Measurements from ENCODE around the gene LRRC52. TPM values are rescaled to one million over a fixed set of nuclear protein-coding genes. Genes with fewer than 3 reads are reported as not detected.

LRRC52 gene
- total RNA-seq, 1 donor from 2014 or later = not detected

DNA sequence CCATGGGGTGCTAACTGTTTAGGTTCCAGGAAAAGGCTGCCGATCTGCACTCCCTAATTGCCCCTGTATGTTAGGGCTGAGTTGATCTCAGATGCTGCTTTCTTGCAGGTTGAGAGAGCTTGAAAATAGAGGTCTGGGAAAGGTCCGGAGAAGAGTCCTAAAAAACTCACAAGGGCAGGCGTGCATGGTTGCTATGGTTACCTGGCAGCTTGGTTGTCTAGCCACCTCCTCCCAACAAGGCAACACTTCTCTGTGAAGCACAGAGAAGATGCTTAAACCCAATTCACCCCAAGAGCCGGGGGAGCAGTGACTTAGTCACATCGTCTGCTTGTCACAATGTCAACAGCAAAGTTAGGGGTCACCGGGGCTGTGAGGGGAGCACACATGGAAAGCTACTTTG is 31.0 kb upstream of the LRRC52 start:
- H3K9me3 ChIP-seq = no peaks in the 10 kb centered on the region
- no peak overlapping the region for H3K4me3 ChIP-seq
- no peaks in the 10 kb centered on the region for H3K36me3 ChIP-seq
- TF ChIP-seq, protein P1, sequence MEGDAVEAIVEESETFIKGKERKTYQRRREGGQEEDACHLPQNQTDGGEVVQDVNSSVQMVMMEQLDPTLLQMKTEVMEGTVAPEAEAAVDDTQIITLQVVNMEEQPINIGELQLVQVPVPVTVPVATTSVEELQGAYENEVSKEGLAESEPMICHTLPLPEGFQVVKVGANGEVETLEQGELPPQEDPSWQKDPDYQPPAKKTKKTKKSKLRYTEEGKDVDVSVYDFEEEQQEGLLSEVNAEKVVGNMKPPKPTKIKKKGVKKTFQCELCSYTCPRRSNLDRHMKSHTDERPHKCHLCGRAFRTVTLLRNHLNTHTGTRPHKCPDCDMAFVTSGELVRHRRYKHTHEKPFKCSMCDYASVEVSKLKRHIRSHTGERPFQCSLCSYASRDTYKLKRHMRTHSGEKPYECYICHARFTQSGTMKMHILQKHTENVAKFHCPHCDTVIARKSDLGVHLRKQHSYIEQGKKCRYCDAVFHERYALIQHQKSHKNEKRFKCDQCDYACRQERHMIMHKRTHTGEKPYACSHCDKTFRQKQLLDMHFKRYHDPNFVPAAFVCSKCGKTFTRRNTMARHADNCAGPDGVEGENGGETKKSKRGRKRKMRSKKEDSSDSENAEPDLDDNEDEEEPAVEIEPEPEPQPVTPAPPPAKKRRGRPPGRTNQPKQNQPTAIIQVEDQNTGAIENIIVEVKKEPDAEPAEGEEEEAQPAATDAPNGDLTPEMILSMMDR (IDR thresholded peaks at IDR 0.05) = no peak
- no peak for TF ChIP-seq POLR2A (IDR thresholded peaks at IDR 0.05)
- no peak for TF ChIP-seq POLR2AphosphoS5 (IDR thresholded peaks at IDR 0.05; ENCODE audit: insufficient read depth in 1 of 2, low read depth in 1 of 2)
- DNase-seq (ENCODE audit: extremely low spot score in 2 of 2) = no peak
- no peaks in the 10 kb centered on the region for H3K4me1 ChIP-seq
- no peaks in the 10 kb centered on the region for H3K27me3 ChIP-seq
- no peak overlapping the region for H3K27ac ChIP-seq
- intact Hi-C loops (cut with DNase I) = no loop called here

- intact Hi-C loops (cut with DNase I) = no loop called here
- no peak for DNase-seq (ENCODE audit: extremely low spot score in 2 of 2)
- TF ChIP-seq POLR2A (IDR thresholded peaks at IDR 0.05) (no peak), POLR2AphosphoS5 (IDR thresholded peaks at IDR 0.05; ENCODE audit: insufficient read depth in 1 of 2, low read depth in 1 of 2) (no peak)
- TF ChIP-seq, protein P1 (IDR thresholded peaks at IDR 0.05) = no peak
- no peaks in the 10 kb centered on the region for H3K36me3 ChIP-seq
- H3K27me3 ChIP-seq = no peaks in the 10 kb centered on the region
- no peak overlapping the region for H3K27ac ChIP-seq
- H3K4me3 ChIP-seq = no peak overlapping the region
- no peaks in the 10 kb centered on the region for H3K4me1 ChIP-seq
- no peaks in the 10 kb centered on the region for H3K9me3 ChIP-seq
These were observed 27.3 kb upstream of the LRRC52 start for GRCh38 chr1:165516469-165516868.

GRCh38 chr1:165520646-165521045 is 23.2 kb upstream of the LRRC52 start:
- intact Hi-C loops (cut with DNase I) = no loop called here
- no peak for TF ChIP-seq POLR2A (IDR thresholded peaks at IDR 0.05)
- no peak for TF ChIP-seq POLR2AphosphoS5 (IDR thresholded peaks at IDR 0.05; ENCODE audit: insufficient read depth in 1 of 2, low read depth in 1 of 2)
- TF ChIP-seq, protein P1 (IDR thresholded peaks at IDR 0.05) = no peak
- no peaks in the 10 kb centered on the region for H3K27me3 ChIP-seq
- H3K36me3 ChIP-seq = no peaks in the 10 kb centered on the region
- no peak overlapping the region for H3K27ac ChIP-seq
- no peak overlapping the region for H3K4me3 ChIP-seq
- no peak for DNase-seq (ENCODE audit: extremely low spot score in 2 of 2)
- H3K4me1 ChIP-seq = no peaks in the 10 kb centered on the region
- H3K9me3 ChIP-seq = no peaks in the 10 kb centered on the region

- DNase-seq (ENCODE audit: extremely low spot score in 2 of 2) = no peak
- no peaks in the 10 kb centered on the region for H3K36me3 ChIP-seq
- intact Hi-C loops (cut with DNase I) = no loop called here
- no peaks in the 10 kb centered on the region for H3K4me1 ChIP-seq
- H3K9me3 ChIP-seq = no peaks in the 10 kb centered on the region
- TF ChIP-seq, protein P1 (IDR thresholded peaks at IDR 0.05) = no peak
- TF ChIP-seq POLR2A (IDR thresholded peaks at IDR 0.05) (no peak), POLR2AphosphoS5 (IDR thresholded peaks at IDR 0.05; ENCODE audit: insufficient read depth in 1 of 2, low read depth in 1 of 2) (no peak)
- H3K27ac ChIP-seq = no peak overlapping the region
- H3K27me3 ChIP-seq = no peaks in the 10 kb centered on the region
- no peak overlapping the region for H3K4me3 ChIP-seq
These were observed 19.0 kb upstream of the LRRC52 start for GRCh38 chr1:165524639-165525285.

DNA sequence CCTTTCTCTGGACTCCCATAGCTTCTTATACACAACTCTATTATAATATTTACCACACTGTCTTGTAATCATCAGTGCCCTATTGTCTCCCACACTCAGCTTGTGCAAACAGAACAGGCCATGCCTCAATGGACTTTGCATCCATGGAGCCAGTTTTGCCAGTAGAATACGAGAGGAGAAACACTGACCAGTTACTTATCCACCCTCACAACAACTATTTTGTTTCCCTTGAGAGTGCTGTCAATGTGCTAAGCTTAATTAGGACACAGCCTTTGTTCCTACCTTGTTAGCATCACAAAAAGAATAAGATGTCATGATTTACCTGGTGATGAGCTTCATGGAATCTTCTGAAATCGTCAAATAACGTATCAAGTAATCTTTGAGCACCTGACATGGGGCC is 18.1 kb upstream of the LRRC52 start:
- Histone ChIP-seq H3K27ac (no peak overlapping the region), H3K9me3 (no peaks in the 10 kb centered on the region), H3K27me3 (no peaks in the 10 kb centered on the region), H3K4me3 (no peak overlapping the region), H3K36me3 (no peaks in the 10 kb centered on the region), H3K4me1 (no peaks in the 10 kb centered on the region)
- TF ChIP-seq, protein P1 (IDR thresholded peaks at IDR 0.05) = no peak
- intact Hi-C loops (cut with DNase I) = no loop called here
- DNase-seq (ENCODE audit: extremely low spot score in 2 of 2) = no peak
